IPS-NIHi7 (cell line): ENCODE measurements around the gene EML1.

Source experiments
- DNase-seq: peaks from one replicate; pipeline ENCODE4 v3.0.0; 2012; ENCODE audit warnings: mixed read lengths; ENCODE audit errors: extremely low spot score

EML1 gene

GRCh38 chr14:99871771-99872170 lies 78.6 kb downstream of the EML1 start:
- DNase-seq: no peak

- DNase-seq: no peak
These were observed 79.7 kb downstream of the EML1 start for GRCh38 chr14:99872786-99873440.

GRCh38 chr14:99873653-99874052 lies 80.4 kb downstream of the EML1 start:
- DNase-seq: no peak

- no peak for DNase-seq
These were observed 81.1 kb downstream of the EML1 start for GRCh38 chr14:99874306-99874705.

- DNase-seq: no peak
These were observed 82.2 kb downstream of the EML1 start for GRCh38 chr14:99875421-99875820.

GRCh38 chr14:99875836-99876235 lies 82.6 kb downstream of the EML1 start:
- DNase-seq: no peak

- DNase-seq: no peak
These were observed 83.2 kb downstream of the EML1 start for GRCh38 chr14:99876406-99876805.

- DNase-seq: no peak
These were observed 85.3 kb downstream of the EML1 start for GRCh38 chr14:99878563-99878962.

GRCh38 chr14:99879401-99880295 lies 86.4 kb downstream of the EML1 start:
- no peak for DNase-seq

- no peak for DNase-seq
These were observed 87.6 kb downstream of the EML1 start for GRCh38 chr14:99880651-99881420.

- DNase-seq: no peak
These were observed 90.8 kb downstream of the EML1 start for GRCh38 chr14:99883866-99884650.

- peak; percentile 48 for DNase-seq
These were observed 91.8 kb downstream of the EML1 start for GRCh38 chr14:99884834-99885648.

GRCh38 chr14:99885649-99885958 lies 92.4 kb downstream of the EML1 start:
- DNase-seq: no peak

GRCh38 chr14:99887407-99887806 lies 94.2 kb downstream of the EML1 start:
- DNase-seq: no peak

- no peak for DNase-seq
These were observed 94.9 kb downstream of the EML1 start for GRCh38 chr14:99888149-99888548.

GRCh38 chr14:99889268-99889667 lies 96.1 kb downstream of the EML1 start:
- DNase-seq: peak; percentile 39

- no peak for DNase-seq
These were observed 98.1 kb downstream of the EML1 start for GRCh38 chr14:99891266-99891665.

- DNase-seq: no peak
These were observed 98.7 kb downstream of the EML1 start for GRCh38 chr14:99891900-99892299.

GRCh38 chr14:99892406-99892805 lies 99.2 kb downstream of the EML1 start:
- DNase-seq: no peak

GRCh38 chr14:99896361-99896760 lies 103.1 kb downstream of the EML1 start:
- no peak for DNase-seq
